ENCODE measurements around the gene HECTD2. TPM values are rescaled to one million over a fixed set of nuclear protein-coding genes. Genes with fewer than 3 reads are reported as not detected.

HECTD2 gene
- total and polyA plus RNA-seq, 9 donors: 8.4 to 22.3 (median 20.2) TPM

DNA sequence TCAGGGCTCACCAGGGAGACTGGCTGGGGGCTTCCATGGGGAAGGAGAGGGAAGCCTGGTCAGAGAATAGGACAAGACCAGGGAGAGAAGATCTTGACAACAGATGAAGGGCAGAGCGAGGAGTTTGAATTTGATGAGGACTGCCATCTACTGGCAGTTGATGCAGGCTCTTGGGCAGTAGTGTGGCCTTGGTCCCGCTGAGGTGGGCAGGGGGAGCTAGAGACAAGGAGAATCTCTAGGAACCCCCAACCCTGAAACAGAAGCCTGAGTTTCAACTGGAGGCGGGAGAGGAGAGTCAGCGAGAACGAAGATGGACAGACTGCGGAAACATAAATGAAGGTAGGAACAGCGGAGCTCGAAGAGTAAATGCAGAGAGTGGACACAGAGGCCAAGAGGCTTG lies 141.7 kb downstream of the HECTD2 start:
- H3K36me3 ChIP-seq: no peaks in the 10 kb centered on the region
- DNase-seq: peak; percentile 62 to 72 (median 66)
- intact Hi-C loops (cut with DNase I): loop anchor here in 3 of 4 donors (2.0 to 10.0 kb wide), 6 partner anchors 60 to 160 kb away; partner anchors contain the start of gene PPP1R3C (in 1 of the 3)
- no peaks in the 10 kb centered on the region for H3K27me3 ChIP-seq
- no peak overlapping the region for H3K4me3 ChIP-seq
- no peaks in the 10 kb centered on the region for H3K9me3 ChIP-seq
- no peak for TF ChIP-seq EP300 (IDR thresholded peaks at IDR 0.05)
- TF ChIP-seq, protein P1, sequence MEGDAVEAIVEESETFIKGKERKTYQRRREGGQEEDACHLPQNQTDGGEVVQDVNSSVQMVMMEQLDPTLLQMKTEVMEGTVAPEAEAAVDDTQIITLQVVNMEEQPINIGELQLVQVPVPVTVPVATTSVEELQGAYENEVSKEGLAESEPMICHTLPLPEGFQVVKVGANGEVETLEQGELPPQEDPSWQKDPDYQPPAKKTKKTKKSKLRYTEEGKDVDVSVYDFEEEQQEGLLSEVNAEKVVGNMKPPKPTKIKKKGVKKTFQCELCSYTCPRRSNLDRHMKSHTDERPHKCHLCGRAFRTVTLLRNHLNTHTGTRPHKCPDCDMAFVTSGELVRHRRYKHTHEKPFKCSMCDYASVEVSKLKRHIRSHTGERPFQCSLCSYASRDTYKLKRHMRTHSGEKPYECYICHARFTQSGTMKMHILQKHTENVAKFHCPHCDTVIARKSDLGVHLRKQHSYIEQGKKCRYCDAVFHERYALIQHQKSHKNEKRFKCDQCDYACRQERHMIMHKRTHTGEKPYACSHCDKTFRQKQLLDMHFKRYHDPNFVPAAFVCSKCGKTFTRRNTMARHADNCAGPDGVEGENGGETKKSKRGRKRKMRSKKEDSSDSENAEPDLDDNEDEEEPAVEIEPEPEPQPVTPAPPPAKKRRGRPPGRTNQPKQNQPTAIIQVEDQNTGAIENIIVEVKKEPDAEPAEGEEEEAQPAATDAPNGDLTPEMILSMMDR (IDR thresholded peaks at IDR 0.05): peak; percentile 45 to 72 (median 66)
- no peaks in the 10 kb centered on the region for H3K4me1 ChIP-seq (ENCODE audit: insufficient read depth)
- H3K27ac ChIP-seq: no peak overlapping the region
- 40 to 50% (median 48%) methylated on average over 8 of the region's 8 CpGs for WGBS, 3 donors

- TF ChIP-seq, protein P1 (IDR thresholded peaks at IDR 0.05): peak in 2 of 3 donors; percentile 24
- TF ChIP-seq POLR2A (IDR thresholded peaks at IDR 0.05): no peak
- Histone ChIP-seq H3K27me3 (no peaks in the 10 kb centered on the region), H3K36me3 (no peaks in the 10 kb centered on the region), H3K4me3 (no peak overlapping the region), H3K9me3 (no peaks in the 10 kb centered on the region), H3K4me1 (ENCODE audit: insufficient read depth) (no peaks in the 10 kb centered on the region), H3K27ac (no peak overlapping the region)
- DNase-seq: peak in 4 of 5 donors; percentile 23 to 48 (median 40)
- intact Hi-C loops (cut with DNase I): loop anchor here in 3 of 4 donors (2.0 to 10.0 kb wide), 6 partner anchors 60 to 160 kb away; partner anchors contain the start of gene PPP1R3C (in 1 of the 3)
- 63 to 72% (median 65%) methylated on average over 11 of the region's 11 CpGs for WGBS, 3 donors
Measured at GRCh38 chr10:91552274-91553095, 142.3 kb downstream of the HECTD2 start.

DNA sequence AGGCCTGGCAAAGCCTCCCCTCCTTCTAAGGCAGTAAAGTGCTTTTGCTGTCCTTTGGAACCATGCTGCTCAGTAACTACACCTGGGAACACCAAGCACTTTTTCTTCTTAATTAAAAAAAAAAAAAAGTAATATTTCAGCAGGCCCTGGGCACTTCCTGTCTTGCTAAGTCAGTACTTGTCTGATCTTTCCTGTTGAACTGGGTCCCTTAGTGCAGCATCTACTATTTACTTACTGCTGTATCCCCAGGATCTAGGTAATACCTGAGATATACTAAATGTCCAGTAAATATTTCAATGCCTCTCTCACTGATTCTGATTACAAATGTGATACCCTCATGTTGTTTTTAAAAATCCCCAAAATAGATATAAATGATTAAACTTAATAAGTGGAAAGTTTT lies 145.3 kb downstream of the HECTD2 start:
- H3K4me1 ChIP-seq (ENCODE audit: insufficient read depth): no peaks in the 10 kb centered on the region
- TF ChIP-seq POLR2A (IDR thresholded peaks at IDR 0.05) (no peak), EP300 (IDR thresholded peaks at IDR 0.05) (no peak)
- TF ChIP-seq, protein P1 (IDR thresholded peaks at IDR 0.05): no peak
- no peak overlapping the region for H3K27ac ChIP-seq
- no peak for DNase-seq
- intact Hi-C loops (cut with DNase I): loop anchor here in 2 of 4 donors (10.0 kb wide), 2 partner anchors 71 to 79 kb away; partner anchors contain the start of gene PPP1R3C (in 1 of the 2)
- H3K9me3 ChIP-seq: no peaks in the 10 kb centered on the region
- no peak overlapping the region for H3K4me3 ChIP-seq
- H3K27me3 ChIP-seq: no peaks in the 10 kb centered on the region
- H3K36me3 ChIP-seq: no peaks in the 10 kb centered on the region

- TF ChIP-seq POLR2A (IDR thresholded peaks at IDR 0.05): no peak
- no peak for TF ChIP-seq EP300 (IDR thresholded peaks at IDR 0.05)
- TF ChIP-seq, protein P1 (IDR thresholded peaks at IDR 0.05): no peak
- H3K4me1 ChIP-seq (ENCODE audit: insufficient read depth): no peaks in the 10 kb centered on the region
- no peak for DNase-seq
- H3K27ac ChIP-seq: no peak overlapping the region
- intact Hi-C loops (cut with DNase I): loop anchor here in 2 of 4 donors (10.0 kb wide), 2 partner anchors 72 to 78 kb away; partner anchors contain the start of gene PPP1R3C (in 1 of the 2)
- no peaks in the 10 kb centered on the region for H3K36me3 ChIP-seq
- no peak overlapping the region for H3K4me3 ChIP-seq
- no peaks in the 10 kb centered on the region for H3K9me3 ChIP-seq
- 93 to 96% (median 94%) methylated on average over 12 of the region's 12 CpGs for WGBS, 3 donors
- no peaks in the 10 kb centered on the region for H3K27me3 ChIP-seq
Measured at GRCh38 chr10:91556691-91557566, 146.8 kb downstream of the HECTD2 start.
